Type B pancreatic cell (in vitro differentiated cells): Measurements from ENCODE around the gene ADAM19. TPM values are rescaled to one million over a fixed set of nuclear protein-coding genes. Genes with fewer than 3 reads are reported as not detected.
A peak's percentile ranks its signal among the peaks of the same experiment; 100 is the strongest.

Source experiments
- DNase-seq: peaks from one replicate; pipeline ENCODE4 v3.0.0; 2021; ENCODE audit warnings: mixed read lengths; ENCODE audit not compliant: unreplicated experiment; ENCODE audit errors: extremely low spot score
- H3K27ac Mint-ChIP-seq: 2 replicates; pipeline ENCODE4 v1.8.0; 2021; ENCODE audit warnings: mild to moderate bottlenecking, mixed read lengths
- H3K27me3 Mint-ChIP-seq: 2 replicates; pipeline ENCODE4 v1.8.0; 2021; ENCODE audit warnings: mixed read lengths
- H3K36me3 Mint-ChIP-seq: 2 replicates; pipeline ENCODE4 v1.8.0; 2021; ENCODE audit warnings: mixed read lengths
- H3K4me1 Mint-ChIP-seq: one replicate; pipeline ENCODE4 v1.8.0; 2021; ENCODE audit warnings: mixed read lengths; ENCODE audit not compliant: unreplicated experiment
- H3K4me3 Mint-ChIP-seq: 2 replicates; pipeline ENCODE4 v1.8.0; 2021; ENCODE audit warnings: mild to moderate bottlenecking, mixed read lengths
- H3K9me3 Mint-ChIP-seq: 2 replicates; pipeline ENCODE4 v1.8.0; 2021; ENCODE audit warnings: mixed read lengths
- total RNA-seq: library from RNA; stranded (reverse); gene quantifications from 2 replicates; pipeline ENCODE4 v1.2.1, GENCODE V29; 2021; ENCODE audit warnings: low replicate concordance
- TF ChIP-seq, protein P1 (sequence below): fragments of 200-600 bp; sonication (generic); conservative IDR thresholded peaks from 2 replicates; pipeline ENCODE4 v1.5.0; 2021; ENCODE audit warnings: antibody characterized with exemption, mild to moderate bottlenecking

ADAM19 gene
- total RNA-seq, 1 donor from 2014 or later, result 15.8 TPM

- no peak for DNase-seq
- Mint-ChIP-seq H3K27ac (no peak overlapping the region), H3K4me3 (no peak overlapping the region), H3K9me3 (no peaks in the 10 kb centered on the region), H3K4me1 (peaks cover 6% of the 10 kb centered on the region), H3K36me3 (peaks cover 6% of the 10 kb centered on the region), H3K27me3 (no peaks in the 10 kb centered on the region)
- TF ChIP-seq, protein P1, sequence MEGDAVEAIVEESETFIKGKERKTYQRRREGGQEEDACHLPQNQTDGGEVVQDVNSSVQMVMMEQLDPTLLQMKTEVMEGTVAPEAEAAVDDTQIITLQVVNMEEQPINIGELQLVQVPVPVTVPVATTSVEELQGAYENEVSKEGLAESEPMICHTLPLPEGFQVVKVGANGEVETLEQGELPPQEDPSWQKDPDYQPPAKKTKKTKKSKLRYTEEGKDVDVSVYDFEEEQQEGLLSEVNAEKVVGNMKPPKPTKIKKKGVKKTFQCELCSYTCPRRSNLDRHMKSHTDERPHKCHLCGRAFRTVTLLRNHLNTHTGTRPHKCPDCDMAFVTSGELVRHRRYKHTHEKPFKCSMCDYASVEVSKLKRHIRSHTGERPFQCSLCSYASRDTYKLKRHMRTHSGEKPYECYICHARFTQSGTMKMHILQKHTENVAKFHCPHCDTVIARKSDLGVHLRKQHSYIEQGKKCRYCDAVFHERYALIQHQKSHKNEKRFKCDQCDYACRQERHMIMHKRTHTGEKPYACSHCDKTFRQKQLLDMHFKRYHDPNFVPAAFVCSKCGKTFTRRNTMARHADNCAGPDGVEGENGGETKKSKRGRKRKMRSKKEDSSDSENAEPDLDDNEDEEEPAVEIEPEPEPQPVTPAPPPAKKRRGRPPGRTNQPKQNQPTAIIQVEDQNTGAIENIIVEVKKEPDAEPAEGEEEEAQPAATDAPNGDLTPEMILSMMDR, result no peak
Observed at GRCh38 chr5:157478726-157479125, 96.8 kb downstream of the ADAM19 start.

GRCh38 chr5:157477814-157478494 lies 97.6 kb downstream of the ADAM19 start:
- H3K36me3 Mint-ChIP-seq, result peaks cover 5% of the 10 kb centered on the region
- peaks cover 6% of the 10 kb centered on the region for H3K4me1 Mint-ChIP-seq
- no peaks in the 10 kb centered on the region for H3K9me3 Mint-ChIP-seq
- H3K27me3 Mint-ChIP-seq, result no peaks in the 10 kb centered on the region
- no peak overlapping the region for H3K4me3 Mint-ChIP-seq
- TF ChIP-seq, protein P1, result no peak
- no peak for DNase-seq
- H3K27ac Mint-ChIP-seq, result no peak overlapping the region

DNA sequence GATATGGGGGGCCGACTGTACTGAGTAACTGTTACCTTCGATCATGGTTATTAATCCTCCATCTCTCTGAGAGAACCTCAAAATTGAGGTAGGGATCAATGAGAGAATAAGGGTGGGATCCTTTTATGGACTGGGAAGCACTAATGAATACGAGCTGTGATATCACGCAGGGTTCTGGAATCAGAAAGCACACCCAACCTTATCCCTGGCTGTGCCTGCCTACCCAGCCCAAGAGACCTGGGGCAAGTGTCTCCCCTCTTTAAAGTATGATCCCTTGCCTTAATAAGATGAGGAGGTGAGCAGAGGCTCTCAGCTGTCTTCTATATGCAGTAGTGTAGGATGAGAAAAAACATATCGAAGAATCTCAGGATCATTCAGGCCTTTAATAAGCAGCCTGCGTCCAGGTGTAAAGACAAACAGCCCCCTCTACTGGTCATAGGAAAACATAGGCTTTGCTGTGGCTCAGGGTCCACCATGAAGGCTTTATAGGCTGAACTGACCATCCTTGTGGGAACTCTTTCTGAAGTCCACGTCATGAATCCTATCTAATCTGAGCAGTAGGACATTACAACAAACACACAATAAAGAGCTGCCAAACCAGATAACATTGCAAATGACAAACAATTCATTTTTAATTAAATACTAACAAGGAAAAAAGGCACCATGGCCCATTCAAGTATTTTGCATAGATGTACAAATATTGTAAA lies 98.7 kb downstream of the ADAM19 start:
- H3K9me3 Mint-ChIP-seq, result no peaks in the 10 kb centered on the region

DNA sequence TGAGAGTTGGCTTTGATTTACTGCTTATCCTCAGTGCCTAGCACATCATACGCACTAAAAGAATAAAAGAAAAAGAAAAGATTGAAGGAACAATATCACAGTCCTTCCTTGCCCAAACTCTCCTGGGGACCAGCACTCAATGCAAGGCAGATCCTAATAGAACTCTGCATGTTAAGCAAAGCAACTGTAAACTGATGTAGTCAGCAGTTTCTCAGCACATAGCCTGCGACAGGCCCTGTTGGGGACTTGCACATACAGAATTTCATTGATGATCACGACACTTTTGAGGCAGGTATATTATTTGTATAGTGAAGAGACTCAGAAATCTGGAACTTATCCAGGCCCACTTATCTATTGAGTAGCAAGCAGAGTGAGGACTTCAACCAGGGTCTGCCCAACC lies 100.1 kb downstream of the ADAM19 start:
- Mint-ChIP-seq H3K36me3 (no peaks in the 10 kb centered on the region), H3K9me3 (no peaks in the 10 kb centered on the region), H3K4me1 (peaks cover 6% of the 10 kb centered on the region), H3K27me3 (no peaks in the 10 kb centered on the region), H3K27ac (no peak overlapping the region), H3K4me3 (no peak overlapping the region)
- TF ChIP-seq, protein P1, result no peak
- DNase-seq, result no peak

More for the DNA sequence above, 98.7 kb downstream of the ADAM19 start:
- DNase-seq, result no peak
- Mint-ChIP-seq H3K4me3 (no peak overlapping the region), H3K4me1 (peaks cover 6% of the 10 kb centered on the region), H3K27ac (peak overlapping the region; percentile 25), H3K27me3 (no peaks in the 10 kb centered on the region), H3K36me3 (no peaks in the 10 kb centered on the region)
- TF ChIP-seq, protein P1, result peak; percentile 89

- Mint-ChIP-seq H3K27me3 (no peaks in the 10 kb centered on the region), H3K4me1 (peaks cover 10% of the 10 kb centered on the region), H3K9me3 (no peaks in the 10 kb centered on the region), H3K27ac (no peak overlapping the region), H3K4me3 (no peak overlapping the region), H3K36me3 (no peaks in the 10 kb centered on the region)
- TF ChIP-seq, protein P1, result no peak
- DNase-seq, result no peak
Observed at GRCh38 chr5:157473383-157474320, 101.9 kb downstream of the ADAM19 start.
